NCI-H1694 treated with DMSO at 0.1 percent for 48 hours (cell line): ENCODE data around the gene SAE1.

Source experiments
- DNase-seq: peaks from one replicate; lab custom pipeline; 2025; lab: John Stamatoyannopoulos, UW

The SAE1 gene

DNA sequence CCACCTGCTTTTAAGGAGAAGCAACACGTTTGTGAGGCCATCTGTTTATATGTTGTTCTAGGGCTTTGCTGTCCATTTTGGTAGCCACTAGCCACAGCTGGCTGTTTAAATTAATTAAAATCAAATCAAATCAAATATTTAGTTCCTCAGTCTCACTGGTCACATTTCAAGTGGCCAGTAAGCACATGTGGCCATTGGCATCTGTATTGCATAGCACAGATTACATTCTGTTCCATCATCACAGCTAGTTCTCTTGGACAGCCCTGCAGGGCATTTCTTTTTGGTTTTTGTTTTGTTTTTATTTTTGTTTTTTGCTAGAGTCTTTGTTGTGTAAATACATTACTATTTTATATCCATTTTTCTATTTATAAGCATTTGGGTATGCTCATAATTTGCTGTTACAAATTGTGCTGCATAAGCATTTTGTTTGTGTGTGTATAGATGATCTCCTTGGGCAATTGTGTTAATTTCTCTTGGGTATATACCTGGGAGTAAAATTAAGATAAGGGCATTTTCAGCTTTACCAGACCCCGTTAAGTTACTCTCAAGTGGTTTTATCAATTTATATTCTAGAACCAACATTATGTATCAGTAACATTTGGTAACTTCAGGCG lies 31.3 kb downstream of the SAE1 start:
- DNase-seq = no peak

DNA sequence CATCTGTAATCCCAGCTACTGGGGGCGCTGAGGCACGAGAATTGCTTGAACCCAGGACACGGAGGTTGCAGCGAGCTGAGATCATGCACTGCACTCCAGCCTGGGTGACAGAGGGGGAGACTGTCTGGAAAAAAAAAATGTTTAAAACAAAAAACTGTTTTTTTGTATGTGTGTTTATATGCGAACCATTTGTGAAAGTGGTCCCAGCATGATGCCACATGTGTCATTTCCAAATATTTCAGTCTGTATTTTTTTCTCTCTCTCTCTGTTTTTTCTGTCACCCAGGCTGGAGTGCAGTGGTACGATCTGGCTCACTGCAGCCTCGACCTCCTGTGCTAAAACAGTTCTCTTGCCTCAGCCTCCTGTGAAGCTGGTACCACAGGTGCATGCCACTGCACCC lies 37.4 kb downstream of the SAE1 start:
- DNase-seq = no peak

DNA sequence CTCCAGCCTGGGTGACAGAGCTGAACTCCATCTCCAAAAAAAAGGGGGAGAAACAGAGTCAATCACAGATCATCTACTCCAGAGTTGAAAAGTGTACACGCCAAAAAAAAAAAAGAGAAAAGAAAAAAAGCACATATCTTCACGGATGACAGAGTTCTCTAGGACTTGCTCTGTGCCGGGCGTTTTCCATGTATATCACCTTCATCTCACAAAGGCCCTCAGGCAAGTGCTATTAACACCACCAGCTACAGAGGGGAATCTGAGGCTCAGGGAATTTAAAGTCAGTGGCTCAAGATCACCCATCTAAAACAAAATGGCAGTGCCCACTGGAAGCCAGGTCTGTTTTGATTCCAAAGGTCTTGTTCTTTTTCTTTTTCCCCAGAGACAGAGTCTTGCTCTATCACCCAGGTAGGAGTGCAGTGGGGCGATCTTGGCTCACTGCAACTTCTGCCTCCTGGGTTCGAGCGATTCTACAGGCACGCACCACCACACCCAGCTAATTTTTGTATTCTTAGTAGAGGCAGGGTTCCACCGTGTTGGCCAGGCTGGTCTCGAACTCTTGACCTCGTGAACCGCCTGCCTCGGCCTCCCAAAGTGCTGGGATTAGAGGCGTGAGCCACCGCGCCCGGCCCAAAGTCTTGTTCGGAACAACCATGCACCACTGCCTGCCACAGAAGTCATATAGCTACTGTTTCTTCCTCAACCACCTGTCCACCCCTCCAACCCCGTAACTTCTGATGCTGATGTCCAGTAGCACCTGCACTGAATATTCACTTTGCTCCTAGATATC lies 42.2 kb downstream of the SAE1 start:
- no peak for DNase-seq

DNA sequence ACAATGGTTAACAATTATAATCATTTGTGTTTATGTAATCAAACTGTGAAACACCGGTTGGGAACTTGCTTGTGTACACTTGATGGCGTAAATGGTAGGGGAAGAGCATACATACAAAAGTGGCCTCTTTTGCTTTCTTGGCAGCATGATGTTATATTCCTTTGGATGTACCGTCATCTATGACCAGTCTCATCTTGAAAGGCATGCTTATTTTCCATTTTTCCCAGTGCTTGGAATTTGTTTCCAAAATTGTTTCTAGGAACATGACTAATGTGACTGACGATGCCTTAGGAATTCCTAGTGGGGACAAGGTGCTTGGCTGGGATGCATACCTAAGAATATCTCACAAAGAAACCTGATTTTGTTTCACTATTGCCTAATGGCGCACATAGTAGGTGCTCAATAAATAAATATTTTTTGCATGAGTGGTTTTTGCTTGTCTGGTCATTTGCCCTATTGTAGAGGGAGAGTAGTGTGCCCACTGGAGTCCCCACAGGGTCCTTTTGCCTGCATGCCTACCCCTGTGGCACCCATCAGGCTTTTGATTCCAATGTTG lies 45.5 kb downstream of the SAE1 start:
- no peak for DNase-seq

DNA sequence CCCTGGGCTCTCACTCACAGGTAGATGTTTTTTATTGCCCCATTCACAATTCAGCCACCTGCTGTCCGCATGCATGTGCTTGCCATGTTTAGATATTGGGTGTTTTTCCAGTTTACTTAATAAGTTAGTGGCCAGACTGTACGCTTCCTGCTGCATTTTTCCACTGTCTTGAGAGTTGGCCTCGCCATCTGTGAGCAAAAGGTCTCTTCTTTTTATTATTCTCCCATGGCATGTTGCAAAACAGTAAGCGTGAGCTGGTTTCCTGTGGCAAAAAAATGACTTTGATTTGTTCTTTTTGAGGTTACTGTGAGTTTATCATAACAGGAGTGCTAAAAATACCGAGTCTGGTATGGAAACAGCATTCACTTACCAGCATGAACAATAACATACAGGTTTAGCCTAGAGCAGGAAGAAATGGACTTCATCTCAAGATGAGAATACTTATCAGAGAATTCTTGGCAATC lies 46.0 kb downstream of the SAE1 start:
- no peak for DNase-seq

DNA sequence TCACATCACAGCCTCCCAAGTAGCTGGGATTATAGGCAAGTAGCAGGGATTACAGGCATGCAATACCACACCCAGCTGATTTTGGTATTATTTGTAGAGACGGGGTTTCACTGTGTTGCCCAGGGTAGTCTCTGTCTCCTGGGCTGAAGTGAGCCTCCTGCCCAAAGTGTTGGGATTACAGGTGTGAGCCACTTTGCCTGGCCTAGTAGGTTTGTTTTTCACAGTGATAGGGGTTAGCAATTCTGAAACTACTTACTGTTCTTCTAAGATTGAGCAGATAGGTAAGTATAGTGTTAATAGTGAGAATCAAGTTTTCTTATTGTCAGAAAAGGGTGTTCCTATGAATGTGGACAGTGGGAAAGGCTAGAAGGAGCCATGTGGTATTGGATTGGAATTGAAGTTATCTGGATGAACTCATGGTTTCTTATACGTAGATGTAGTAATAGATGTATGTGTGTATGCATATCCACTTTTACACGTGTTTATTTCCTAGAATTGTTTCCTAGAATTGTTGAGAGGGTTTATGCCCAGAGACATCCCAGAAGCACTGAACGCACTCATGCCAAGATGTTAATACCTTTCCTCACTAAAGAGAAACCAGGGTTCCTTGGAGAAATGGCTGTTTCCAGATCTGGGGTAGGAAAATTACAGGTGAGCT lies 49.1 kb downstream of the SAE1 start:
- DNase-seq = no peak

DNA sequence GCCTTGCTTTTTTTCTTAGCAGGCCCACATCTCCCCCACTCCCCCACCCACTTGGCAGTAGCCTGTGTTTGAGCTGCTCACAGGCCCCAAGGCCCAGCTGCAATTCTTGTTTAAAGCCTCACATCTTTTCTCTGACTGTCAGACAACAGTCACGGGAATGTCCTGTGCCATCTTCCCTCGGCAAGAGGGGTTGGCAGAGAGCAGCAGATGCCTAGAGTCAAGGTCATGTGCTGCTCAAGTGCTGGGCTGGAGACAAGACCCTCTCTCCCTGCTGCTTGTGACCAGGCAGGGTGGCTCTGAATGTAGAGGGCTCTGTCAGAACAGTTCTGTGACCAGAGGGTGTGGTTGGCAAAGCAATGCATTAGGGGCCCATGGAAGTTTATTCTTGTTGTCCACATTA lies 53.0 kb downstream of the SAE1 start:
- no peak for DNase-seq

DNA sequence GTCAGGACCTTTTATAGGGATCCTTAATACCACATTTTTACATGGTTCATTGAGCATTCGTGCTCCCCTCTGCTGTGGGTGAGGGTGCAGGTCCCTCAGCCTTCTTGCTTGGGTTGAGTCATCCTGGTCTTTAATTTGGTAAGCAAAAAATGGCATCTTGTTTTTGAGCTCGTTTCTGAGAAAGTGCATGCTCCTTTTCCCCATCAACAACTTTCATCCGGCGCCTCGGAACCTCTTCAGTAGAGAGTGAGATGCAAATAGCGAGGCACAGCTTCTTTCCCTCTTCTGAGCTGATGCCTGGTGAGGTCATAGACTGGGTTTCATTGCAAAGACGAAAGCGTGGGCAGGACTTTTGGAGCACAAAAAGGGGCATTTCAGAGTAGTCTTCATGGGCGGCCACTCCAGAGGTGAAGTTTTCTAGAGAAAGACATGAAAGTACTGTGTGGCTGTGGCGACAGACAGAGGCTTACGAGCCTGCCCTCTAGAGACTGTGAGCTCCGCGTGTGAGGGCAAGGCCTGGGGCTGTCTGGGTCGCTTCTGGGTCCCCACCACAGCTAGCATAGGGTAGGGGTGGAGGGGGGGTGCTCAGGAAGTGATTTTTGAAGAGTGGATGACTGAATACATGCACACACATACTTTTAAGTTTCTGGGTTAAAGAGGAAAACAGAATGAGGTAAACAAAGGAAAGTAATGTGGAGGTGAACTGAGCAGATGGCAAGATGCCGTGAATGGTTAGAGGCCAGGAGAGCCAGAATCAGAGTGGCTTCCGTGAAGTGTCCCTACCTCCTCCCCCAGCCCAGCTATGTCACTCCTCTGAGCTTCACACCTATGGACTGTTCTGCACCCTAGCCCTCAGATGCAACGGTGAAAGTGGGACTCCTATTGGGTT lies 56.1 kb downstream of the SAE1 start:
- no peak for DNase-seq

DNA sequence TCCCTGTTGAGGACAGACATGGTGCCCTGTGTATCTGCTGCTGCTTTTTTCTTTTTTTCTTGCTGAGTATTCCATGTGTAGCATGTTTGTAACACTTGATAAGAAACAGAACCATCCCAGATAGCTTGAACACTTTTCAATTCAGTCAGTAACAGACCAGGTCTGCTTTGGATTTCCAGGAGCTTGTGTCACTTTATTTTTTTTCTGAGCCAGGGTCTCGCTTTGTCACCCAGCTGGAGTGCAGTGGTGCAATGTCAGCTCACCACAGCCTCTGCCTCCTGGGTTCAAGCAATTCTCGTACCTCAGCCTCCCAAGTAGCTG lies 56.7 kb downstream of the SAE1 start:
- DNase-seq = no peak

DNA sequence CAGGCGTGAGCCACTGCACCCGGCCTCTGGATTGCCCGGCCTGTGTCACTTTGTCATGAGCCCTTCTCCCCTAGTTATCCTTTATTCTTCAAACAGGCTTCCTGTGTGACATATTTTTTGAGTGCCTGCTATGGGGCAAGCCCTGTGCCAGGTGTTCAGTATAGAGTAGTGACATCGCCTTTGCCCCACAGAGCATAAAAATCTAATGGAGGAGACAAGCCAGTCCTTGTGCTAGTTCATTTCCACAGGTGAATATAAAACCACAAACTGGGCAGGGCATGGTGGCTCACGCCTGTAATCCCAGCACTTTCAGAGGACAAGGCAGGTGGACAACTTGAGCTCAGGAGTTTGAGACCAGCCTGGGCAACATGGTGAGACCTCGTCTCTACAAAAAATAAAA lies 57.2 kb downstream of the SAE1 start:
- DNase-seq = no peak

DNA sequence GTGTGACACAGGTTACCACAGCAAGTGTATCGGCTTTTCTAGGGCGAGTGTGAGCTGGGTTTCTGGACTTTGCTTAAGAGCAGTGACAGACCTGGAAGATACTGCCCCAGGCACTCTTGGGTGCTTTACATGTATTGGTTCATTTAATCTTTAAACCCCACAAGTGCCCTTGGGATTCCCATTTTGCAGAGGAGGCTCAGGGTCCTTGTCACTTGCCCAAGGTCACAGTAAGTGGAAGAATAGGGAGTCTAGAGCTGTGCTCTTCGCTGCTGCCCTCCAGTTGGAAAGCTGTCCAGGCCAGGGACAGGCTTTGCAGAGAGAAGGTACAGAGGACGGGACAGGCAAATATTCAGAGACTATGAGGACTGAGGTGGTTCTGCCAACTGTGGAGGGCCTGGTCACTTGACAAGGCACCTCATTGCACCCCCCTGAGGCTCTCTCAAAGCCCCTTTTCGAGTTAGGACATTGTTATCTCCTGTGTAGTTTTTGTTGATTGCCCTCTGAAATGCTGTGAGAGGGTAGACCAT lies 57.9 kb downstream of the SAE1 start:
- DNase-seq = no peak

DNA sequence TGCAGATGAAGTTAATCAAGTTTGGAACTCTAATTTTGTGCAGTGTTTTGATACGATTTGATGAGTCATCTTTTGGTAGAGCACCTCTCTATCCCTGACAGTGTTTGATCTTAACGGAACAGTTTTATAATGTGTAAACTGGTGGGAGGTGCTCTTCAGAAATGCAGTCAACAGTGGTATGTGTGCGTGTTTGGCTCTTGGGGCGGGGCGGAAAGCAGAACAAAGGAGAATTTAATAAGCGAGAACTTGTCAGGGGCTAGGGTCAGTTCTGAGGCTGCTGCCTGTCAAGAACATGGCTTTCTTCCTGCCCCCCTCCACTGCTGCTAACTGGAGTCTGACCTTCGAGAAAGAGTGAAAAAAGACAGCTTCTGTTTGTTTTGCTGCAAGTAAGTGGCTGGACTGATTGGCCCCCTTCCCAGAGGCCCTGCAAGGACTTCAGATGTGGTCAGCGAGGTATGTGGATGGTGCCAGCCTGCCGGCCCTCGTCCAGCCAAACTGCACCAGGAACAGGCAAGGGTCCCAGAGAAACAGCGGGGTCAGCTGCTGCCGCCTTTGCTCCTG lies 59.6 kb downstream of the SAE1 start:
- DNase-seq = no peak

DNA sequence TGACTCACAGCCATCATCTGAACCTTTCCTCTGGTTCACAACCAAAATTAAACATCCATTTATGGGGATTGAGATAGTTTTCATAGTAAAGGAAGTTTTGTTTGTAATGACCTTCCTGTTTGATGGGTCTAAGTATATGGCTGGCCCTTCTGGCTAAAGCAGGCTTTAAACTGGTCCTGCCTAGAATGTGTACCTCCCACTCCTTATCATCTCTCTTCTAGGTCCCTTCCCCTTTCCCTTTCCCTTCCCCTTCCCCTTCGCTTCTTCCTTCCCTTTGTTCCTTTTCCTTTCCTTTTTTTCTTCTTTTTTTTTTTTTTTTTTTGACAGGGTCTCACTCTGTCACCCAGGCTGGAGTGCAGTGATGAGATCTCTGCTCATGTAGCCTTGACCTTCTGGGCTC lies 64.8 kb downstream of the SAE1 start:
- DNase-seq = no peak

DNA sequence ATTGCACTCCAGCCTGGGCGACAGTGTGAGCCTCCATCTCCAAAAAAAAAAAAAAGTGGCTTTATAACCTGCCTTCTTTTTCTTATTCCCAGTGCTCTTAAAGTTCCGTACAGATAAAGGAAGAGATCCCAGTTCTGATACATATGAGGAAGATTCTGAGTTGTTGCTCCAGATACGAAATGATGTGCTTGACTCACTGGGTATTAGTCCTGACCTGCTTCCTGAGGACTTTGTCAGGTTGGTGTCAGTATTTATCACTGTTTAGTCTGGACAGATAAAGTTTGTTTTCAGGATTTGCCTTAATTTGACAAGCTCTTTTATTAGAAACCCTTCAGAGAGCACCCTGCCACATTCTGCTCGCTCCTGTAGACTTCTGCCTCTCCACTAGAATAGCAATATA lies 66.5 kb downstream of the SAE1 start:
- DNase-seq = no peak

DNA sequence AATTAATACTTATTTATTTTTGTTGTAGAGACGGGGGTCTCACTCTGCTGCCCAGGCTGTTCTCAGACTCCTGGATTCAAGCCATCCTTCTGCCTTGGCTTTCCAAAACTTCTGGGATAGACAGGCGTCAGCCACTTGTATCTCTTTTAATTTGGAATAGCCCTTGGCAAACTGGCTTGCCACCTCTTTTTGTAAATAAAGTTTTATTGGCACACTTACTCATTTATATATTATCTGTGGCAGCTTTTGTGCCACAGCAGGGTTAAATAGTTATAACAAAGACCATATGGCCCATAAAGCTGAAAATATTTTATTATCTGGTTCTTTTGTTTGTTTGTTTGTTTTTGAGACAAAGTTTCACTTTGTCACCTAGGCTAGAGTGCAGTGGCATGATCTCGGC lies 69.9 kb downstream of the SAE1 start:
- no peak for DNase-seq

DNA sequence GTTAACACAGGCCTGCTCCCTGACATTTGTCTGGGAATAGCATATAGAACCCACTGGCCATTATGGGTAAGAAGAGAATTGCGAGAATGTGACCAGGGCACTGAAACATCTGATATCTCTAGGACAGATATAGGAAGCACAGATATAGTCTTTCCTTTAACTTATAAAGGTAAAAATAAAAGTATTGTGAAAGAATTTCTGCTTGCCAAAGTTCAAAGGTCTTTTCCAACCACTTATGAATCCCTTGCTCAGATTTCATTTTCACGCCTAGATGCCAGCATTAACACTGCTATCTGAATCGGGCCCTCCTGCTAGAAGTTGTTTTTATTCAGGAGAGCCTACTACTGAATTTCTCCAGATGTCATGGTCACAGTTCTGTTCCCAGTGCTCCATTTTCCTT lies 72.6 kb downstream of the SAE1 start:
- DNase-seq = no peak

DNA sequence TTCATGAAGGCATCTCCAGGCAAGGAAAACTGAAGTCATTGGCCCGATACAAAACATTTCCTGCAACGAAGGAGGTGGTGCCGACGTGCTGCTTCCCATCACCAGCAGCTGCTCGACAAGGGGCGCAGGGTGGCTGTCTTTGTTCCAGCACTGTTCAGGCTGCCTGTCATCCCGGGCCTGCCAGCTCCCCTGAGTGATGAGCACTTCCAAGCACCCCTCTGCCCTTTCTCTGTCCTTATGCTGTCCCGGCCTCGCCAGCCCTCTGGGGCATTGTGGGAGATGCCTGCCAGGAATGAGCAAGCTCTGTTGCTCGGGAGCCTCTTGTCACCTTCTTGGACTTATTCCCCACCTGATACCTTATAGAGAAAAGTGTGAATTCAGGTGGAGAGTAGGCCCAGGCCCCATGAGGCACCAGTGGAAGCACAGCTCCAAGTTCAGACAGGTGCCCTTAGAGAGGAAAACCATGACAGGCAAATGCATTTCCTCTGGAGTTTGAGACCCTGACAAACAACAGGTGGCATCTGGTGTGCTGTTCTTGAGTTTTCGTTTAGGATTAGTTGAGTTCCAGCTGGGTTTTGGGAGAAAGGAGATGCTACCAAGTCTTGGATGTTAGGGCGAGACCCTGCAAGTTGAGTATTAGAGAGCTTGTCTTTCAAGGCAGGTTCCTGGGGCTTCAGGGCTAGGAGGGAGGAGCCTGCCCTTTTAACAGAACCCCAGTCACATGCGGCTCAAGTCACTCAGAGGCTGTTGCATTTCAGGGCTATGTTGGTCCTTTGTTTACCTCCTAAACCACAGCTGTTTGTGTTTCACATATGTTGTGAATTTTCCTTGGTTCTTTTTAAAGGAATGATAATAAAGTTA lies 78.9 kb downstream of the SAE1 start:
- DNase-seq = no peak

DNA sequence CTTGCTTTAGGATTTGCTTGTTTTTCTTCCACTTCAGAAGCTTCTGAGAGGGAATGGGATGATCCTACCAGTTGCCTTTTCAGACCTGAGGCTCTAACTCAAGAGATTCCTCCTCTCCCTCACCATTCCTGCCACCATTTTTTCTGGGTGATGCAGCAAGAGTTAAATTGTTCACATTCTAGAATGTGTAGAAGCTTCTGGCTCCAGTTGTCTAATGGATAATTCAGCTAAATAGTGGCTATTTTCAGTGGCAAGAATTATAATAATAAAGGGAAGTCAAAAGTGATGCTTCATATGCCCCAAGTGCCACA lies 79.5 kb downstream of the SAE1 start:
- DNase-seq = no peak

DNA sequence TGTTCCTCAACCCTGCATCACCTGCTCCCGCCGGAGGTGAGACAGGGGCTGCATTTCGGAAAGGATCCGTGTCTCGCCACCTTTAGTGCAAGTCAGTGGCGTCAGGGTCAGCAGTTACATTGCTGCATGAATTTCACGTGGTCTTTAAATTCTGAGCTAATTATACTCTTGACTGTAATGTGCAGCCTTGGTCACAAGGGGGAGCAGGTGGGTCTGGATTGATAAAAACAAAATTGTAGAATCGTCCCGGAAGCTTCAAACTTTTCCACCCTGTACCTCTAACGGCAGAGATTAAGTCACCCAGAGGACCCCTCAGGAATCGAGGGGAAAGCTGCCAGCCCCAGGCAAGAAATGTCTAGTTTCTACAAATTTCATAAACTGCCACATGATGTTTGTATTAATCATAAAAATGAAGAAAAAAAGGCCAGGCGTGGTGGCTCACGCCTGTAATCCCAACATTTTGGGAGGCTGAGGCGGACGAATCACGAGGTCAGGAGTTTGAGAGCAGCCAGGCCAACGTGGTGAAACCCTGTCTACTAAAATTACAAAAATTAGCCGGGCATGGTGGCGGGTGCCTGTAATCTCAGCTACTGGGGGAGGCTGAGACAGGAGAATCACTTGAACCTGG lies 80.2 kb downstream of the SAE1 start:
- DNase-seq = peak; percentile 68

DNA sequence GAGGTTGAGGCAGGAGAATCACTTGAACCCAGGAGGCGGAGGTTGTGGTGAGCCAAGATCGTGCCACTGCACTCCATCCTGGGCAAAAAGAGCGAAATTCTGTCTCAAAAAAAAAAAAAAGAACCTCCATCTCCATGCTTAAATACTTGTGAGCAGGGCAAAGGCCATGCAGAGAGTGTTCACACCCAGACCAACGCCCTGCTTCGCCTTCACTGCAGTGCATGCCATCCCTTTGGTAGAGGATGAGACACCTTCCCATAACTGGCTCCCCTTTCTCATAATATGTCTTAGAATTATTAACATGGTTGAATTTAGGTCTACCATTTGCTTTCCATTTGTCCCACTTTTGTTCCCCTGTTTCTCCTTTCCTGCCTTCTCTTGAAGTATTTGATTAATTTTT lies 84.9 kb downstream of the SAE1 start:
- no peak for DNase-seq
